ENCODE results near the gene ZNF282.

DNA sequence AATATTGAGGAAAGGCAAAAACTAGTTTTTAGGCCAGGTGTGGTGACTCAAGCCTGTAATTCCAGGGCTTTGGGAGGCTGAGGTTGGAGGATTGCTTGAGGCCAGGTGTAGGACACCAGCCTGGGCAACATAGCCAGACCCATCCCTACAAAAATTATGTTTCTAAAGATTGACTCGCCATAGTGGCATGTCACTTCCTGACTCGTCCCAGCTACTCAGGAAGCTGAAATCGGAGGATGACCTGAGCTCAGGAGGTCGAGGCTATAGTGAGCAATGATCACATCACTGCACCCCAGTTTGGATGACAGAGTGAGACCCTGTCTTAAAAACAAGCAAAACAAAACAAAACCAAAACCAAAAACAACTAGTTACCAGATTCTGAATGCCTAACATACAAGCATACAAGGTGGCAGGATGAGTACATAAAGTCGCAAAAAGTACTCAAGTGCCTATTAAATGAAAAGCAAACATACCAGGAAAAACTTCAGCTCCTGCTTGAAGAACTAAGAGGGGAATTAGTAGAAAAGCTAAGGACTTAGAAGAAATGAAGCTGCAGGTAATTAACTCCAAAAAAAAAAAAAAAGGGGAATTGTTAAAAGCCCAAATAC lies 34.0 kb upstream of the ZNF282 start:
- TF ChIP-seq, protein P1, sequence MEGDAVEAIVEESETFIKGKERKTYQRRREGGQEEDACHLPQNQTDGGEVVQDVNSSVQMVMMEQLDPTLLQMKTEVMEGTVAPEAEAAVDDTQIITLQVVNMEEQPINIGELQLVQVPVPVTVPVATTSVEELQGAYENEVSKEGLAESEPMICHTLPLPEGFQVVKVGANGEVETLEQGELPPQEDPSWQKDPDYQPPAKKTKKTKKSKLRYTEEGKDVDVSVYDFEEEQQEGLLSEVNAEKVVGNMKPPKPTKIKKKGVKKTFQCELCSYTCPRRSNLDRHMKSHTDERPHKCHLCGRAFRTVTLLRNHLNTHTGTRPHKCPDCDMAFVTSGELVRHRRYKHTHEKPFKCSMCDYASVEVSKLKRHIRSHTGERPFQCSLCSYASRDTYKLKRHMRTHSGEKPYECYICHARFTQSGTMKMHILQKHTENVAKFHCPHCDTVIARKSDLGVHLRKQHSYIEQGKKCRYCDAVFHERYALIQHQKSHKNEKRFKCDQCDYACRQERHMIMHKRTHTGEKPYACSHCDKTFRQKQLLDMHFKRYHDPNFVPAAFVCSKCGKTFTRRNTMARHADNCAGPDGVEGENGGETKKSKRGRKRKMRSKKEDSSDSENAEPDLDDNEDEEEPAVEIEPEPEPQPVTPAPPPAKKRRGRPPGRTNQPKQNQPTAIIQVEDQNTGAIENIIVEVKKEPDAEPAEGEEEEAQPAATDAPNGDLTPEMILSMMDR (IDR thresholded peaks at IDR 0.05): no peak
- TF ChIP-seq POLR2A (IDR thresholded peaks at IDR 0.05): no peak

Data from prostate gland (tissue), 2 donors.